Lung (tissue), 12 donors: ENCODE results near the gene LRRC53. TPM values are rescaled to one million over a fixed set of nuclear protein-coding genes. Genes with fewer than 3 reads are reported as not detected.
A peak's percentile ranks its signal among the peaks of the same experiment; 100 is the strongest.

ENCODE experiments used
- ATAC-seq: fragments of 200-7000 bp; cut with Tn5 transposase; one replicate; pipeline ENCODE4 v1.9.1; 2020; ENCODE audit warnings: moderate number of reproducible peaks; ENCODE audit not compliant: insufficient read depth, low FRiP score
- DNase-seq, 3 donors: peaks; one replicate each; pipeline ENCODE4 v3.0.0-alpha.2; 2013 to 2017
- H3K27ac ChIP-seq, 2 donors: one replicate each; pipeline ENCODE4 v1.5.1; 2013; ENCODE audit warnings: mild to moderate bottlenecking in 2 of 2, moderate library complexity in 2 of 2, control low read depth in 1 of 2, inconsistent platforms in 1 of 2, low read depth in 1 of 2, low read length in 1 of 2
- H3K27me3 ChIP-seq, 3 donors: one replicate each; pipeline ENCODE4 v1.5.1; 2013; ENCODE audit warnings: low read length in 2 of 3; ENCODE audit not compliant: control insufficient read depth in 3 of 3, insufficient read depth in 3 of 3
- H3K36me3 ChIP-seq, 4 donors: one replicate each; pipeline ENCODE4 v1.5.1; 2013; ENCODE audit warnings: low read length in 4 of 4, mild to moderate bottlenecking in 1 of 4, moderate library complexity in 1 of 4; ENCODE audit not compliant: control insufficient read depth in 4 of 4, insufficient read depth in 4 of 4
- H3K4me1 ChIP-seq, 5 donors: one replicate each; pipeline ENCODE4 v1.5.1; 2013; ENCODE audit warnings: low read length in 5 of 5, mild to moderate bottlenecking in 2 of 5, moderate library complexity in 1 of 5; ENCODE audit not compliant: control insufficient read depth in 5 of 5, insufficient read depth in 5 of 5
- H3K4me3 ChIP-seq: one replicate; pipeline ENCODE4 v1.5.1; 2013; ENCODE audit warnings: mild to moderate bottlenecking, control low read depth, moderate library complexity
- H3K9ac ChIP-seq, 2 donors: one replicate each; pipeline ENCODE4 v1.5.1; 2013; ENCODE audit warnings: low read length in 2 of 2, control low read depth in 1 of 2; ENCODE audit not compliant: insufficient read depth in 1 of 2
- H3K9me3 ChIP-seq, 4 donors: one replicate each; pipeline ENCODE4 v1.5.1; 2013; ENCODE audit warnings: low read length in 3 of 4, mild to moderate bottlenecking in 1 of 4, moderate library complexity in 1 of 4; ENCODE audit not compliant: control insufficient read depth in 4 of 4, insufficient read depth in 3 of 4
- WGBS, 2 donors: extraction: QIAGEN DNeasy Blood & Tissue Kit; methylation state at CpG; one replicate each; pipeline ENCODE4 v1.1.7; 2013; 5-methylcytosine and 5-hydroxymethylcytosine counted together
- polyA plus RNA-seq, 2 donors: library from polyadenylated mRNA; stranded (reverse); fragments of 200-250 nt; gene quantifications; one replicate each; pipeline ENCODE4 v1.2.1, GENCODE V29; 2013
- total RNA-seq, 2 donors: library from RNA; depleted of rRNA in 1 of 2; stranded (reverse); fragments of >200 nt in 1 of 2; gene quantifications; one replicate each; pipeline ENCODE4 v1.2.1, GENCODE V29; 2014 to 2021
- TF ChIP-seq, protein P1 (sequence below): IDR thresholded peaks from 2 replicates; pipeline ENCODE4 v1.5.1; 2012; ENCODE audit warnings: mild to moderate bottlenecking; ENCODE audit errors: control extremely low read depth, extremely low read depth
- donor health status: control.
- donor health status: control.
- donor health status: Bipolar disorder and iron deficiency.
- donor health status: healthy.
- donor health status: DM: yes; HTN: yes; CAD: no.

The LRRC53 gene
- total and polyA plus RNA-seq, 4 donors = not detected

DNA sequence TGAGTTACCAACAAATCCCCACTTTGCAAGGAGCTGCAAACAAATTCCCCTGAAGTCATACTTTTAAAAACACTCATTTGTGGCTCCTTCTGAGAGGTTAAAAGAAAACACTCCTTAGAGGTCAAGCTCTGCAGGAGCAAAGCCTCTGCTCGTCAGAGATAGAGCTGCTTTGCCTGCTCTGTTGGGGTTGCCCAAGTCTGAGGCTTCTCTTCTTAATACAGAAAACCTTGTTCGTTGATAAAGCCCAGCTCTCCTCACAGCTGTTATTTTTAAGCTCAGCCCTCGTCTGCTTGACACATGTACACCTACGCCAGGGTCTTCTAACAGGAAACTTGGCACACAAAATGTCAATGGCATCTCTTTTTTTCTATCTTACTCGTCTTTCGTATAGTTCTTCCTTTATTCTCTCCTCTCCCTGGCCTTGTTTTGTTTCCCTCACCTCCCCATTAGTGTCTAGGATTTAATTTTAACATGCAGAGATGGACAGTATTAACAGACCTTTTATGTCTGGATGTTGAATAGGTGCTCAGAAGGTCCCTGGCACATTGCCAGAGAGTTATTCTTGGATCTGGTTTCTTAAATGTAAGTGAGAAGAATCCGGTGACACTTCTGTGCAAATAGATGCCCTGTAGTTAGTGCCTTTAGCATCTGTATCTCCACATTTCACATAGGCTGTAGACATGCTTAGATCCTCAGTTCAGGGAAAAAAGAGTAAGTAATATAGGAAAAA is 86.0 kb downstream of the LRRC53 start:
- H3K27me3 ChIP-seq = no peaks in the 10 kb centered on the region
- H3K9ac ChIP-seq = no peak overlapping the region
- H3K4me1 ChIP-seq = peaks cover 0 to 7% (median 0%) of the 10 kb centered on the region in 5 donors
- TF ChIP-seq, protein P1, sequence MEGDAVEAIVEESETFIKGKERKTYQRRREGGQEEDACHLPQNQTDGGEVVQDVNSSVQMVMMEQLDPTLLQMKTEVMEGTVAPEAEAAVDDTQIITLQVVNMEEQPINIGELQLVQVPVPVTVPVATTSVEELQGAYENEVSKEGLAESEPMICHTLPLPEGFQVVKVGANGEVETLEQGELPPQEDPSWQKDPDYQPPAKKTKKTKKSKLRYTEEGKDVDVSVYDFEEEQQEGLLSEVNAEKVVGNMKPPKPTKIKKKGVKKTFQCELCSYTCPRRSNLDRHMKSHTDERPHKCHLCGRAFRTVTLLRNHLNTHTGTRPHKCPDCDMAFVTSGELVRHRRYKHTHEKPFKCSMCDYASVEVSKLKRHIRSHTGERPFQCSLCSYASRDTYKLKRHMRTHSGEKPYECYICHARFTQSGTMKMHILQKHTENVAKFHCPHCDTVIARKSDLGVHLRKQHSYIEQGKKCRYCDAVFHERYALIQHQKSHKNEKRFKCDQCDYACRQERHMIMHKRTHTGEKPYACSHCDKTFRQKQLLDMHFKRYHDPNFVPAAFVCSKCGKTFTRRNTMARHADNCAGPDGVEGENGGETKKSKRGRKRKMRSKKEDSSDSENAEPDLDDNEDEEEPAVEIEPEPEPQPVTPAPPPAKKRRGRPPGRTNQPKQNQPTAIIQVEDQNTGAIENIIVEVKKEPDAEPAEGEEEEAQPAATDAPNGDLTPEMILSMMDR = no peak
- WGBS, 2 donors = 53 to 57% methylated on average over 7 of the region's 7 CpGs
- no peak for DNase-seq
- H3K4me3 ChIP-seq = no peak overlapping the region
- H3K9me3 ChIP-seq = peaks cover 0 to 2% (median 0%) of the 10 kb centered on the region in 4 donors
- no peaks in the 10 kb centered on the region for H3K36me3 ChIP-seq
- H3K27ac ChIP-seq = peak overlapping the region in 1 of 2 donors; percentile 91
- ATAC-seq = no peak

DNA sequence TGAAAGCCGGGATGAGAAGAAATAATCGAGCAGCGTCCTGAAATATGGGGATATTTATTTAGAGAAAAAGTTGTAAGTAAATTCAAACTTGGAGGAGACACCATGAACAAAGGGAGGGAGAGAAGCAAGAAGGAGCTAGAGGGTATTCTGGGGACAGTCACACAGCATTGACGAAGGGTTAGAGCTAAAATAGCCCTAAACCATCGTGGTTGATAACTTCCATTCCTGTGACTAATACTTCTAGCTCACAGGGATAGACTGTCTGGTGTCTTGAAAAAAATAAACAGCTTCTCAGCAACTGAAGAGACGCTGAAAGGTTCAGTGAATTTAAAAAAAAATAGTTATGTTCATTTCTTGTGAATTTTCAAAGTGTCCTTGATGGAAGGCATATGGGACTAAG is 86.7 kb downstream of the LRRC53 start:
- 74 to 79% methylated on average over 6 of the region's 6 CpGs for WGBS, 2 donors
- Histone ChIP-seq H3K4me1 (peaks cover 0 to 7% (median 1%) of the 10 kb centered on the region in 5 donors), H3K27me3 (no peaks in the 10 kb centered on the region), H3K9ac (no peak overlapping the region), H3K9me3 (peaks cover 0 to 2% (median 0%) of the 10 kb centered on the region in 4 donors), H3K27ac (peak overlapping the region in 1 of 2 donors; percentile 91), H3K4me3 (no peak overlapping the region), H3K36me3 (no peaks in the 10 kb centered on the region)
- TF ChIP-seq, protein P1 = no peak
- no peak for DNase-seq
- ATAC-seq = no peak

DNA sequence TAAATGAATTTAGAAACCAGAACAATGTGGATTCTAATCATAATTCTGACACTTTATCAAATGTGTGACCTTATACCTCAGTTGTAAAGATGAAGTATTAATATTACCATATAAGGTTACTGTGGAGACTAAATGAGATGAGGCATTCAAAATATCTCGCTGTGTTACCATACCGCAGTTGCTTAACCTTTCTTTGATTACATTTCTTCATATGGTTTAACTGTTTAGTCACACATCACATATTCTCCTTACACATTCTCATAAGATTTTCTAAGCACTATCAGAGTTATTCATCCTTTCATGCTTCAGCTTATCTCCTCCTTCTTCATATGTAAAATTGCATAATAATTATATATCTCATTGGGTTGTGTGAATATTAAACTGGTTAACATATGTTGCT is 88.9 kb downstream of the LRRC53 start:
- TF ChIP-seq, protein P1 = no peak
- no peak overlapping the region for H3K27ac ChIP-seq
- ATAC-seq (no peak), DNase-seq (no peak)
- no peaks in the 10 kb centered on the region for H3K36me3 ChIP-seq
- H3K27me3 ChIP-seq = no peaks in the 10 kb centered on the region
- H3K9me3 ChIP-seq = no peaks in the 10 kb centered on the region
- no peak overlapping the region for H3K4me3 ChIP-seq
- peaks cover 0 to 10% (median under 1%) of the 10 kb centered on the region in 5 donors for H3K4me1 ChIP-seq
- H3K9ac ChIP-seq = no peak overlapping the region
- 85 to 91% methylated on average over 2 of the region's 2 CpGs for WGBS, 2 donors
